Activated T-helper 1 cell treated with anti-CD3 and anti-CD28 coated beads, Interleukin-12 subunit alpha, Interleukin-12 subunit beta, Interleukin-2, Interleukin-4 antibody, amounts not matched to agents 30 ng/mL and 10 ng/mL and 1 ng/mL, durations not matched to agents 14 hours and 24 hours and 36 hours (primary cell): ENCODE data around the gene DCN. TPM values are rescaled to one million over a fixed set of nuclear protein-coding genes. Genes with fewer than 3 reads are reported as not detected.
"Not testable (repeated sequence)": the region's sequence is repeated elsewhere in the genome, so short reads cannot be mapped to it uniquely, and the experiment has no call there.

Source experiments
- DNase-seq: peaks from one replicate; pipeline ENCODE4 v3.0.0; 2021; ENCODE audit warnings: low spot score
- H3K27ac Mint-ChIP-seq: one replicate; pipeline ENCODE4 v1.8.0; 2021; ENCODE audit warnings: mild to moderate bottlenecking, mixed read lengths
- H3K27me3 Mint-ChIP-seq: one replicate; pipeline ENCODE4 v1.8.0; 2022; ENCODE audit warnings: mild to moderate bottlenecking, moderate library complexity, mixed read lengths; ENCODE audit not compliant: insufficient read depth
- H3K36me3 Mint-ChIP-seq: one replicate; pipeline ENCODE4 v1.8.0; 2021; ENCODE audit warnings: low read depth, mixed read lengths
- H3K4me1 Mint-ChIP-seq: one replicate; pipeline ENCODE4 v1.8.0; 2021; ENCODE audit warnings: low read depth, mixed read lengths
- H3K4me3 Mint-ChIP-seq: one replicate; pipeline ENCODE4 v1.8.0; 2021; ENCODE audit warnings: mild to moderate bottlenecking, moderate library complexity, mixed read lengths
- H3K9me3 Mint-ChIP-seq: one replicate; pipeline ENCODE4 v1.8.0; 2021; ENCODE audit warnings: mixed read lengths
- intact Hi-C: fragments of 100-400 bp; cut with micrococcal nuclease; formaldehyde crosslinking; loops from one replicate; pipeline ENCODE4 v1.15.1; 2024
- total RNA-seq: library from RNA; stranded (reverse); gene quantifications from 2 replicates; pipeline ENCODE4 v1.2.3, GENCODE V29; 2022

The DCN gene
- total RNA-seq, 1 donor from 2014 or later = not detected

DNA sequence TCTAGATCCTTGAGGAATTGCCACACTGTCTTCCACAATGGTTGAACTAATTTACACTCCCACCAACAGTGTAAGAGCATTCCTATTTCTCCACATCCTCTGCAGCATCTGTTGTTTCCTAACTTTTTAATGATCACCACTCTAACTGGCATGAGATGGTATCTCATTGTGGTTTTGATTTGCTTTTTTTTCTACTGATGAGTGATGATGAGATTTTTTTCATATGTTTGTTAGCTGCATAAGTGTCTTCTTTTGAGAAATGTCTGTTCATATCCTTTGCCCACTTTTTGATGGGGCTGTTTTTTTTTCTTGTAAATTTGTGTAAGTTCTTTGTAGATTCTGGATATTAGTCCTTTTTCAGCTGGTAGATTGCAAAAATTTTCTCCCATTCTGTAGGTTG is 24.7 kb upstream of the DCN start:
- H3K4me1 Mint-ChIP-seq, H3K27ac Mint-ChIP-seq, H3K9me3 Mint-ChIP-seq, H3K27me3 Mint-ChIP-seq, intact Hi-C loops, DNase-seq, H3K36me3 Mint-ChIP-seq, H3K4me3 Mint-ChIP-seq: not testable (repeated sequence)

DNA sequence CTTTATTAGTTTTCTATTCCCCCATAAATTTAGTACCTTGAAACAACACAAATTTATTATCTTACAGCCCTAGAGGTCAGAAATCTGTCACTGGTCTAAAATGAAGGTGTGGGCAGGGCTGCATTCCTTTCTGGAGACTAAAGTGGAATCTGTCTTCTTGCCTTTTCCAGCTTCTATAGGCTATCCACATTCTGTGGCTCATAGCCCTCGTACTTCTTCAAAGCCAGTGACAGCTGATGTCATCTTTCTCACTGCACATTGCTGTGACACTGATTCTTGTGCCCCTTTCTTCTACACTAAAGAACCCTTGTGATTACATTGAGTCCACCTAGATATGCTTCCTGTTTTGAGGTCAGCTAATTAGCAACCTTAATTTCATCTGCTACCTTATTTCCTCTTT is 23.2 kb upstream of the DCN start:
- intact Hi-C loops = no loop called here
- no peaks in the 10 kb centered on the region for H3K9me3 Mint-ChIP-seq
- no peak overlapping the region for H3K4me3 Mint-ChIP-seq
- DNase-seq = no peak
- H3K27me3 Mint-ChIP-seq = no peaks in the 10 kb centered on the region
- H3K36me3 Mint-ChIP-seq = no peaks in the 10 kb centered on the region
- H3K4me1 Mint-ChIP-seq = no peaks in the 10 kb centered on the region
- no peak overlapping the region for H3K27ac Mint-ChIP-seq

DNA sequence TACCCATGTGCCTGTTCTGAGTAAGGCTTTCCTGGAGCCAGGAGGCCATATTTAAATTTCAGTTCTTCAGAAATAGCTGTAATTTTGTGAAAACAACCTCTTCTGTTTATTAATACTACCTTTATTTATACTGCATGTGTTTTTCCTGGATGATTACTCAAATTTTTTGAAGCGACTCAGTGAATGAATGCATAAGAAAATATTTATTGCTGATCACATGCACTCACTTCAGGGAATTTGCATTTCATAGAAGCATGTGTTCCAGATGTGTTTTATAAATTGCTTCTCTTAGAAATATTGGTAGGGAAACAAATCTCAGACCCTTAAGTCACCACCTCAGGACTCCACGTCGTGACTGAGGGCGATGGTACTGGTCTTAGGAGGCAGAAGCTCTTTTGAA is 21.8 kb upstream of the DCN start:
- H3K4me1 Mint-ChIP-seq = no peaks in the 10 kb centered on the region
- intact Hi-C loops = no loop called here
- no peak overlapping the region for H3K4me3 Mint-ChIP-seq
- H3K27ac Mint-ChIP-seq = no peak overlapping the region
- no peaks in the 10 kb centered on the region for H3K36me3 Mint-ChIP-seq
- no peaks in the 10 kb centered on the region for H3K9me3 Mint-ChIP-seq
- no peaks in the 10 kb centered on the region for H3K27me3 Mint-ChIP-seq
- DNase-seq = no peak

DNA sequence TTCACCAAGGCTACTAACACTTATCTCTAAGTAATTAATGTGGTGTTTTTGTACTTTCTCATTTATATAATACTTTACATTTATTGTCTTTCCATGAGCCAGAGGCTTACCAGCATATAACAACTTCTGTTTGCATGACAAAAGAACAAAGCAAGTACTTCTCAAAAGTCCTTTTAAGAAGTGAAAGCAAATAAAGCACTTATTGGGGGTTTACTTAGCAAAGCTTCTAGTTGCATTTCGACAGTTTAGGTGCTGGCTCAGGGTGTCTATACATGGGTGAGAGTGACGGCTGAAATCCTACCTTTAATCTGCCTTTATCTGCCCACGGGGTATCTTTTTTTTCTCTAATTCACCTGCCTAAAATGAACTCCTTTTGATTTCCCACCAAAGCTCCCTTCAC is 21.0 kb upstream of the DCN start:
- no peak for DNase-seq
- Mint-ChIP-seq H3K4me3 (no peak overlapping the region), H3K27me3 (peaks cover 2% of the 10 kb centered on the region), H3K27ac (no peak overlapping the region), H3K36me3 (no peaks in the 10 kb centered on the region), H3K9me3 (no peaks in the 10 kb centered on the region), H3K4me1 (no peaks in the 10 kb centered on the region)
- intact Hi-C loops = no loop called here

GRCh38 chr12:91202390-91202789 is 19.8 kb upstream of the DCN start:
- Mint-ChIP-seq H3K36me3 (no peaks in the 10 kb centered on the region), H3K27ac (no peak overlapping the region), H3K4me3 (no peak overlapping the region), H3K9me3 (no peaks in the 10 kb centered on the region), H3K27me3 (peaks cover 2% of the 10 kb centered on the region), H3K4me1 (no peaks in the 10 kb centered on the region)
- DNase-seq = no peak
- intact Hi-C loops = no loop called here

DNA sequence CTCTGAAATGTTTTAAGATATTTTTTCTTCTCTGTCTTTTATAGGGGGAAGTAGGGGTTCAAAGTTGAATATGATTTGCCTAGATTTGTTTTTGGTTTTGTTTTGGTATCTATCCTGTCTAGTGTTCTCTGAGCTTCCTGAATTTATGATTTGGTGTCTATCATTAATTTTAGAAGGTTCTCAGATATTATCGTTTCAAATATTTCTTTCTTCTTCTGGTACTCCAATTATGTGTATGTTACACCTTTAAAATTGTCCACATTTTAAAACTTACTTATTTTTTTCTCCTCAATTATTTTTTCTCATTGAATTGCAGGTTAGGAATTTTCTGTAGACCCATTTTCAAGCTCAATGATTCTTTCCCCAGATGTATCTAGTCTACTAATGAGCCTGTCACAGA is 13.8 kb upstream of the DCN start:
- H3K9me3 Mint-ChIP-seq = no peaks in the 10 kb centered on the region
- H3K4me1 Mint-ChIP-seq = no peaks in the 10 kb centered on the region
- H3K36me3 Mint-ChIP-seq = no peaks in the 10 kb centered on the region
- H3K4me3 Mint-ChIP-seq = no peak overlapping the region
- H3K27me3 Mint-ChIP-seq = peaks cover 2% of the 10 kb centered on the region
- no peak for DNase-seq
- intact Hi-C loops = no loop called here
- H3K27ac Mint-ChIP-seq = no peak overlapping the region

- Mint-ChIP-seq H3K36me3 (no peaks in the 10 kb centered on the region), H3K27me3 (peaks cover 2% of the 10 kb centered on the region), H3K9me3 (no peaks in the 10 kb centered on the region), H3K4me3 (no peak overlapping the region), H3K4me1 (no peaks in the 10 kb centered on the region), H3K27ac (no peak overlapping the region)
- DNase-seq = no peak
- intact Hi-C loops = no loop called here
Measured at GRCh38 chr12:91194500-91194899, 11.9 kb upstream of the DCN start.

GRCh38 chr12:91191513-91192111 is 9.0 kb upstream of the DCN start:
- H3K27ac Mint-ChIP-seq = no peak overlapping the region
- H3K4me3 Mint-ChIP-seq = no peak overlapping the region
- no peaks in the 10 kb centered on the region for H3K27me3 Mint-ChIP-seq
- no peaks in the 10 kb centered on the region for H3K36me3 Mint-ChIP-seq
- intact Hi-C loops = no loop called here
- H3K9me3 Mint-ChIP-seq = no peaks in the 10 kb centered on the region
- H3K4me1 Mint-ChIP-seq = no peaks in the 10 kb centered on the region
- no peak for DNase-seq

DNA sequence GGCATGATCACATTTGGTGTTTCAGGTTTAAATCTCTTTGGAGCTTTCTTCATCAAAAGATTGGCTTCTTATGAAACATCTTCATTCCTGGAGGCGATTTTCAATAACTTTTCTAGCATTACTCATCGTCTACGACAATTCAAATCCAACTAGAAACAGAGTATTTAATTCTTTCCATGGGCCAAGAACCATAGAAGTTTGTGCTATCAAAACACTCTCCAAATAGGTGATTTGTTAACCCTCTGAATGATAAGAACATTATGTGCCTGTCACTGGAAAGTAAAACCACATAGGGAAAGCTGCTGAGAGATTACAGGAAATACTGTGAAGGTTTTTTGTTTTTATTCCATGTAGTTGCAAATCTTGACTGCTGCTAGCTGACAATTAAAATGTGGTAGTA is 6.9 kb upstream of the DCN start:
- H3K4me3 Mint-ChIP-seq = no peak overlapping the region
- no peaks in the 10 kb centered on the region for H3K4me1 Mint-ChIP-seq
- intact Hi-C loops = no loop called here
- H3K27me3 Mint-ChIP-seq = no peaks in the 10 kb centered on the region
- no peak for DNase-seq
- H3K9me3 Mint-ChIP-seq = no peaks in the 10 kb centered on the region
- no peaks in the 10 kb centered on the region for H3K36me3 Mint-ChIP-seq
- H3K27ac Mint-ChIP-seq = no peak overlapping the region

GRCh38 chr12:91188778-91189177 is 6.2 kb upstream of the DCN start:
- Mint-ChIP-seq H3K27me3 (no peaks in the 10 kb centered on the region), H3K4me1 (no peaks in the 10 kb centered on the region), H3K4me3 (no peak overlapping the region), H3K27ac (no peak overlapping the region), H3K9me3 (no peaks in the 10 kb centered on the region), H3K36me3 (no peaks in the 10 kb centered on the region)
- intact Hi-C loops = no loop called here
- no peak for DNase-seq

GRCh38 chr12:91186156-91186555 is 3.5 kb upstream of the DCN start:
- no peak overlapping the region for H3K4me3 Mint-ChIP-seq
- H3K9me3 Mint-ChIP-seq = no peaks in the 10 kb centered on the region
- no peaks in the 10 kb centered on the region for H3K4me1 Mint-ChIP-seq
- intact Hi-C loops = no loop called here
- no peaks in the 10 kb centered on the region for H3K36me3 Mint-ChIP-seq
- no peaks in the 10 kb centered on the region for H3K27me3 Mint-ChIP-seq
- DNase-seq = no peak
- H3K27ac Mint-ChIP-seq = no peak overlapping the region

GRCh38 chr12:91185421-91185820 is 2.8 kb upstream of the DCN start:
- intact Hi-C loops = no loop called here
- Mint-ChIP-seq H3K9me3 (no peaks in the 10 kb centered on the region), H3K4me3 (no peak overlapping the region), H3K27ac (no peak overlapping the region), H3K27me3 (no peaks in the 10 kb centered on the region), H3K36me3 (no peaks in the 10 kb centered on the region), H3K4me1 (no peaks in the 10 kb centered on the region)
- DNase-seq = no peak

GRCh38 chr12:91183551-91183950 is 934 bp upstream of the DCN start:
- intact Hi-C loops = no loop called here
- no peaks in the 10 kb centered on the region for H3K27me3 Mint-ChIP-seq
- H3K9me3 Mint-ChIP-seq = no peaks in the 10 kb centered on the region
- H3K27ac Mint-ChIP-seq = no peak overlapping the region
- no peaks in the 10 kb centered on the region for H3K4me1 Mint-ChIP-seq
- no peaks in the 10 kb centered on the region for H3K36me3 Mint-ChIP-seq
- no peak overlapping the region for H3K4me3 Mint-ChIP-seq
- no peak for DNase-seq

DNA sequence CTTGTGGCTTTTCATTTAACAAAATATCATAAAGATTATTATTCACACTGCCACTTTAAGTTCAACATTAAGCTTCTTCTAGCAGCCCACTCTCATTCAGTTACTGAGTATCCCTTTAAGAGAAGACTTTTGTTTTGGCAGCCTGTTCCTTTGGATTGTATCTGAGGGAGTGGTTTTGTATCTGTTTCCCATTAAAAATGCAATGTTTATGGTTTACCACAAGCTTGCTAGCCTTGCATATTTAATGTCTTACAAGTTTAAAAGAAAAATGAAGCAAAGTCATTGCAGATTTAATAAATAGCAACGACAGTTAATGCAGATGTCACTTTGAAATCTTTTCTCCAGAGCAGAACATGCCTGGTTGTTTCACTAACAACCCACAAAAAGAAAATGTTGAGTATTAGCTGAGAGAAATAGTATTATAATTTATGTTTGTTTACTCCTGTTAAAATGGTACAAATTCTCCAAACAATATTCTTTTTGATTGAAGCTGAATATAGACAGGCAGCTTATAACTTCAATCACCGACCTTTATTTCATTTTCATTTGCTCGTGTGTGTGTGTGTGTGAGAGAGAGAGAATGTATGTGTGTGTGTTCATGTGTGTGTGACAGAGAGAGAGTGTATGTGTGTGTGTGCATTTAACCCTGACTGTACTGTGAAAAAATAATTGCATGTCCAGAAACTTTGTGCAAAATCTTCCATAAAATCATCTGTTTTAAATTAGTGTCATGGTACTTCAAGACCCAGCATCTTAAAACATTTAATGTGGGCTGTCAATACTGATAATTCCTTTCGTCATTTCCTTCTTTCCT is 1.8 kb downstream of the DCN start:
- DNase-seq = no peak
- H3K4me1 Mint-ChIP-seq = no peaks in the 10 kb centered on the region
- no peak overlapping the region for H3K4me3 Mint-ChIP-seq
- H3K9me3 Mint-ChIP-seq = no peaks in the 10 kb centered on the region
- no peaks in the 10 kb centered on the region for H3K36me3 Mint-ChIP-seq
- H3K27ac Mint-ChIP-seq = no peak overlapping the region
- H3K27me3 Mint-ChIP-seq = no peaks in the 10 kb centered on the region
- intact Hi-C loops = no loop called here
